GM18907 (cell line): Measurements from ENCODE around the gene PDZRN3.

Experiments used
- ATAC-seq: cut with Tn5 transposase; IDR thresholded peaks from one replicate; pipeline ENCODE4 v1.9.1; 2021; ENCODE audit warnings: mild to moderate bottlenecking, moderate library complexity; ENCODE audit not compliant: unreplicated experiment

Gene PDZRN3

GRCh38 chr3:73432023-73432705 is 192.6 kb downstream of the PDZRN3 start:
- ATAC-seq = no peak

- no peak for ATAC-seq
These were observed 193.4 kb downstream of the PDZRN3 start for GRCh38 chr3:73431183-73431900.

DNA sequence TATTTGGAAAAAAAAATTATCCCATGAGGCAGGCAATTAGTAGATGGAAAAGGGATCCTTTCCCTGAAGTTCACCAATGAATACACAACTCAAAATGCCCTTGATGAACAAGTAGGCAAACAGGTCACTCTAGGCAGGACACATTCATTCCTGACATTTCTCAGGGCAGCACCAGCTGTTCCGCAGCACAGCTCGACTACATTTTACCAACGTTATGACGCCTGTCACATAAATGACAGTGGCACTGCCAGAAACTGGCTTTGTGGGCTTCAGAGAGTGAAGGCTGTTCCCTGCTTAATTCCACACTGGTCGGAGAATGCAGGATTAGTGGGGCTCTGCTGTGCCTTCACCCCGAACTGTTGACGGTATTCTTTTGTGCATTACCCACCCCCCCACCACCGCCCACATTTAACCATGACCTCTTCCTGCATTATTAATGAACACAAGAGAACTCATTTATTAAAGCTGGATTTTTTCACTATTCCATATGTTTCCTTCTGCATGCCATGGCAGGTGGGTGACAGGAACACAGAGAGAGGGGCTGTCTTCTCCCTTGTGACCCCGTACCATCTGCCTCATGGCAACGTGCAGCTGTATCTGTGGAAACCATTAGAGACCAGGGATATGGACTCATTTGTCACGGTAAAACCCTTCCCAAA is 197.6 kb downstream of the PDZRN3 start:
- ATAC-seq = no peak

- no peak for ATAC-seq
These were observed 198.1 kb downstream of the PDZRN3 start for GRCh38 chr3:73426606-73427005.

DNA sequence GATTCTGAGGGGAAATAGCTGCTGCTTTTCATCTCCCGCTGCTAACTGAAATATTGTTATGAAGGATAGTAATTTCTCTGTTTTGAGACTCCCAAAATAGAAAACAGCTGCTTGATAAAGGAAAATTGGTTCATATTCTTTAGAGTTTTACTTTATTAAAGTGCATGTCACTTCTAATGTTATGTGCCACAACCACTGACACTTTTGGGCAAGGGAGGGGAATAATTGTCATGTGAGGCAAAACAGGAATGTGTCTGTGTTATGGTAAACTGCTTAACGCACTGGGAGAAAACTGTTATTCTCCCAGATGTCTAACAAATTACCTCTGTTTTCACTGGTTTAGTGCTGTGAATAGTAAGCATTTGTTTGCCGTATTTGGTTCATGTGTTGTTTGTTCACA is 201.6 kb downstream of the PDZRN3 start:
- ATAC-seq = no peak

GRCh38 chr3:73422571-73422970 is 202.2 kb downstream of the PDZRN3 start:
- no peak for ATAC-seq

DNA sequence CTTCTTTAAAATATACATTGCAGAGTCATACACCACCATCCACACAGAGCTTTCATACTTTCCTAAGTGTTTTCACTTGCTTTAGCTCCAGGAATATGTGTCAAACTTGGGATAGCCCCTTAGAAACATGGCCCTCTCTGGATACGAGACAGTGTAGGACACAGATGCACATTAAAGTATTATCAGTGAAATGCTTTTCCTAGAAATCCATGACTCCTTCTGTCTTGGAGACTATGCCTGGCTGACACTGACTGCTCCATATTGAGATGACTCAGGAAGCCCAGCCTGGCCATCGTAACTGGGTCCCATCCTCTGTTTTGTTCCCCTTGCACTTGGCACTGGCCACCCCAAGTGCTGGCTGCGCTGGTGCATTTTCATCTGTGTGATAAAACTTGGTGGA is 204.8 kb downstream of the PDZRN3 start:
- no peak for ATAC-seq

GRCh38 chr3:73419179-73419803 is 205.4 kb downstream of the PDZRN3 start:
- ATAC-seq = no peak

- no peak for ATAC-seq
These were observed 206.1 kb downstream of the PDZRN3 start for GRCh38 chr3:73418681-73419080.

DNA sequence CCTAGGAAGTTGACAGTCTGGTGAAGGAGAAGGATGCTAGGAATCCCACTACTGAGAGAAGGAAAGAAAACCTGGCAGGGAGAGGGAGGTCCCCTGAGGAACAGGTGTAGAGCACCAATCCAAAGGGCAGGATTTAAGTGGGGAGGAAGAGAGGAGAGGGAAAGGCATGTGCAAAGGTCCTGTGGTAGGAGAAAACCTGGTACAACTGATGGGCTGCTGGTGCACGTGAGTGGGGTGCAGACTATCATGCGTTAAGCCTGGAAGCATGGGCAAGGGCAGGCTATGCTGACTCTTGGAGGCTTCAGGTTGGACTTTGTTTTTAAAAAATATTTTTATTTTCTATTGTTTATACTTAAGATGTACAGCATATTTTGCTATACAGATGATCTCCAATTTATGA is 209.6 kb downstream of the PDZRN3 start:
- ATAC-seq = no peak

DNA sequence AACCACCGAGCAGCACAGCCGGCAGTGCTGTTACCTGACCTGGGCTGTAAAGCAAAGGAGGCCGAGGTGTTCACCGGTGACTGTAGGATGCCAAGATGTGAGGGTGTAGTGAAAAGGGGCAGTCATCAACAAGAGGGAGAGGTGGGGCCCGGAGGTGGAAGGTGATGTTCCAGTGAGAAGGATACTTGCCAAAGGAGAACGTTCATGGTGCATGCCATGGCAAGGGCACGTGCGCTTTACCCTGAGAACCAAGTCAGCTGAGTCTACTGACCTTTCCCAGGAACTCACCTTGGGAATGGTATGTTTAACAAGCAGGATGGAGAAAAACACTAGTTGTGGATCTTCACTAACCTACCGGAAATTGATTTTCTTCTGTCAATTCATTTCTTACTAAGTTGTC is 211.1 kb downstream of the PDZRN3 start:
- ATAC-seq = no peak

- ATAC-seq = no peak
These were observed 212.7 kb downstream of the PDZRN3 start for GRCh38 chr3:73411993-73412392.

- no peak for ATAC-seq
These were observed 213.2 kb downstream of the PDZRN3 start for GRCh38 chr3:73411545-73411944.

GRCh38 chr3:73409138-73409763 is 215.5 kb downstream of the PDZRN3 start:
- no peak for ATAC-seq

- ATAC-seq = no peak
These were observed 216.1 kb downstream of the PDZRN3 start for GRCh38 chr3:73408634-73409033.

DNA sequence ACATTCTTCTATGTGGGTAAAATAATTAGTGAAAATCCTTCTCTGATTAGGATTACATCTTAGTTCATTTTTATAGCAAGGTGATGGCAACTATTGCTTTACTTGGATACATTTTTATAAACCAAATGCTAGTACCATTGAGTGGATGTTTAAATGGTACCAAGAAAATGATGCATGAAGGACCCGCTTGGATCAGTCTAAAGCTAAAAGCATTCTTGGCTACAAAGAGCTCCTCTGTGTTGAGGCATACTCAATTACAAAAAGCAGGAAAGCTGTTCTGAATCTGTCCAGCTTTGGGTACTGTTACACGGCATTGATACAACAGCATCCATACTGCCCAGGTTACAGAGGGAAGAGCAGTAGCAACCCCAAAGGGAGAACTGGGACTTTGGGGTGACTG is 217.2 kb downstream of the PDZRN3 start:
- ATAC-seq = no peak

DNA sequence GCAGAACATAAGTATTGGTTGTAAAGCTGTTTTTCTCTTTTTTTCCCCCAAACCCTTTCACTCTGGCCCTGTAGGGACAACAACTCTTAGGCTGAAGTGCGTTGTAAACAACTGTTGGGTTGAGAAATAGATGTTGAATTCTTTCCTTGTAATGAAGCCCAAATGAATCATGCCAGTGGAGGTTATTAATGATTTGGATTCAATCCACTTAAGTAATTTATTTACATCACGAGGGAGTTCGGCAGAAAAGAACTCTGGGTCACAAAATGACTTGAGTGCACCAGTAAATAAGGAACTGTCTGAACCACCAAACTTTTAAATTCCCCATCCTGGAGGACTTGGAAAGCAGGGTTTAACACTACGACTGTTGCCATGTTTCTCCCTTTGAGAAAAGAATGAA is 218.9 kb downstream of the PDZRN3 start:
- no peak for ATAC-seq

GRCh38 chr3:73405000-73405399 is 219.7 kb downstream of the PDZRN3 start:
- no peak for ATAC-seq

GRCh38 chr3:73404435-73404834 is 220.3 kb downstream of the PDZRN3 start:
- ATAC-seq = no peak

DNA sequence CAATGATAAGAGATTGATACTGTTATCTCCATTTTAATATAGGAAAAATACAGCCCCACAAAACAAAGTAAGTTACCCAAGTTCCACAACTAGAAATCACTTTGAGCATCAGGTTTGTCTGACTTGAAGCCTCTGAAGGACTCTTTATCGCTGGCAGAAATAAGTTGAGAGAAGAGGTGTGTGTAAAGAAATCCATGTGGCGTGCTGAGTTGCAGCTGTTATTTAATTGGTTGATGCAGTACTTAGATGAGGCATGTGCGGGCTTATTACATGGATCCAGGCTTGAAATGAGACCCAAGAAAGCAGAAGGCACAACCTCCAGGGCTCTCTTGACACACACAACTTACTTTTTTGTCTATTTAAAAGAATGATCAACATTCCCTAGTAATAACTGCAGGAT is 221.3 kb downstream of the PDZRN3 start:
- ATAC-seq = no peak

DNA sequence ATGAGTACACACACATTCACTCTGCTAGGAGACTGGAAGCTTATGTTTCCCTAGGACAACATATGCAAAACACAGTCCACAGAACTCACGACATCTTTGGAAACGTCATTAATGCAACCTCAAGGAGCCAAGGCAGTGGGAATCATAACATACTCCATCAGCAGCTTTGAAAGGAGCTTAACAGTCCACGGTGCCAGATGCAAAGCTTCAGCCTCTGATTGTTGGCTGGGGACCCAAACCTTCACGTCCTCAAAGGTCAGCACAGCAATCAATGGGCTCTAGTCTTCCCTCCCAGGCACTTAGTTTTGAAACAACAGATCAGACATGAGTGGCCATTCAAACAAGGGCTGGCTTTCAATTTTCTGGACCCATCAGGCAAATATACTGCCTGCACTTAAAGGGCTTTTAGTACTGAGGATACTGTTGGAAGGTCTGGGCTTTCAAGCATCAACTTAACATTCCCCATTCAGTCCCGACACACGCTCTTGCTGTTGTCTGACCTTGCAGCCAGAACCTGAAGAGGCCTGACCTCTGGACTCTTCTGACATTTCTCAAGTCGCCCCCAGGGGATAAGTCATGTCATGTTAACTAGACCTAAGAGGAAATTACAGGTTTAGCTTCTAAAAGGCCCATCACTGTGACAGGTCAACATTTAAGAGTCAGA is 223.0 kb downstream of the PDZRN3 start:
- no peak for ATAC-seq
